ENCODE measurements around the gene BEAN1.
A peak's percentile ranks its signal among the peaks of the same experiment; 100 is the strongest.
"Not testable (repeated sequence)": the region's sequence is repeated elsewhere in the genome, so short reads cannot be mapped to it uniquely, and the experiment has no call there.

BEAN1 gene

DNA sequence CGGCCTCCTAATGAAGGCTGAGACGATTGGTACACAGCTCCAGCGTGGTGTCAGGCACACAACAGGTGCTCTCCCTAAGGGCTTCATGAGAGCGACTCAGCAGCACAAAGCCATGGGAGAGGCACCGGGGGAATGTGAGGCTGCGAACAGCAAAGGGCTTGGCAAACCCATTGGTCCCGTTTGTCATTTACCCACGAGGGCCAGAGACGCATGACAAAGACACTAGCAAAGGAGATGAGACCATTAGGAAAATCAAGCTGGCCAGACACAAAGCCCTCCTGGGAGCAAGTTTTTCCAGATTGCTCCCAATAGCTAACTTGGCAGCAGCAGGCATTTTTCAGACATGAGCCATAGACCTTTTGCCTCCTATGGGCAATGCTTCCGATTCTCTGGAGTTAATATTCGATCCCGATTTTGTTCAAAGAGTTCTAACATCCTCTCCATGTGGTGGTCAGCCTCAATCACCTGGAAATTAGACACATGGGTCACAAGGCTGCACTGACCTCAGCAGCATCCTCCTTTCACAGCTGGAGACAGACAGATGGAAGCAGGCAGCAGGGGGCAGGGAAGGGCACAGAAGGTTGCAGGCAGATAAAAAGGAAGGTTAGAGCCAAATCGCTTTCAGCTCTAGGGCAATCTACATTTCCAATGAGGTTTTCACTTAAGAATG, 84.6 kb downstream of the BEAN1 start:
- Histone ChIP-seq H4K12ac (ENCODE audit: low read depth, low read length) (no peak overlapping the region), H3K23ac (ENCODE audit: low read length) (no peak overlapping the region), H3K4ac (ENCODE audit: low read depth, low read length) (no peak overlapping the region), H3K14ac (ENCODE audit: low read length) (no peak overlapping the region), H3K9ac (ENCODE audit: low read length) (no peak overlapping the region), H3K4me2 (ENCODE audit: low read length) (no peak overlapping the region), H3K36me3 (ENCODE audit: control insufficient read depth in 1 of 2, insufficient read depth in 2 of 2, low read length in 2 of 2) (no peaks in the 10 kb centered on the region), H2BK120ac (ENCODE audit: insufficient read depth, low read length, poor library complexity) (peak overlapping the region; percentile 18), H3K9me3 (ENCODE audit: insufficient read depth, low read depth, low read length) (peaks cover 2% of the 10 kb centered on the region), H2BK5ac (ENCODE audit: low read depth, low read length, poor library complexity) (no peak overlapping the region), H2AK5ac (ENCODE audit: low read length) (peak overlapping the region; percentile 45), H4K91ac (ENCODE audit: low read depth, low read length) (peak overlapping the region; percentile 22), H3K79me2 (ENCODE audit: control insufficient read depth, insufficient read depth, low read length, poor library complexity) (no peaks in the 10 kb centered on the region), H2AFZ (ENCODE audit: insufficient read depth, low read length, poor library complexity) (no peak overlapping the region), H3K27ac (ENCODE audit: low read depth, low read length) (no peak overlapping the region), H3K27me3 (ENCODE audit: insufficient read depth, low read length) (no peaks in the 10 kb centered on the region), H4K8ac (ENCODE audit: low read depth, low read length) (no peak overlapping the region), H3K4me3 (ENCODE audit: low read depth, low read length) (no peak overlapping the region), H2BK12ac (ENCODE audit: low read length) (peak overlapping the region; percentile 42), H3K18ac (ENCODE audit: low read length) (no peak overlapping the region), H3K79me1 (ENCODE audit: low read length) (peaks cover 6% of the 10 kb centered on the region), H3K4me1 (ENCODE audit: control insufficient read depth in 1 of 2, insufficient read depth in 2 of 2, low read length in 2 of 2) (peaks cover 22% of the 10 kb centered on the region in 2 experiments)
- DNase-seq = peak; percentile 95 to 97
- no CpG with 5 or more reads among the region's 13 CpGs for WGBS (ENCODE audit: extremely low coverage, insufficient coverage, insufficient read length)

DNA sequence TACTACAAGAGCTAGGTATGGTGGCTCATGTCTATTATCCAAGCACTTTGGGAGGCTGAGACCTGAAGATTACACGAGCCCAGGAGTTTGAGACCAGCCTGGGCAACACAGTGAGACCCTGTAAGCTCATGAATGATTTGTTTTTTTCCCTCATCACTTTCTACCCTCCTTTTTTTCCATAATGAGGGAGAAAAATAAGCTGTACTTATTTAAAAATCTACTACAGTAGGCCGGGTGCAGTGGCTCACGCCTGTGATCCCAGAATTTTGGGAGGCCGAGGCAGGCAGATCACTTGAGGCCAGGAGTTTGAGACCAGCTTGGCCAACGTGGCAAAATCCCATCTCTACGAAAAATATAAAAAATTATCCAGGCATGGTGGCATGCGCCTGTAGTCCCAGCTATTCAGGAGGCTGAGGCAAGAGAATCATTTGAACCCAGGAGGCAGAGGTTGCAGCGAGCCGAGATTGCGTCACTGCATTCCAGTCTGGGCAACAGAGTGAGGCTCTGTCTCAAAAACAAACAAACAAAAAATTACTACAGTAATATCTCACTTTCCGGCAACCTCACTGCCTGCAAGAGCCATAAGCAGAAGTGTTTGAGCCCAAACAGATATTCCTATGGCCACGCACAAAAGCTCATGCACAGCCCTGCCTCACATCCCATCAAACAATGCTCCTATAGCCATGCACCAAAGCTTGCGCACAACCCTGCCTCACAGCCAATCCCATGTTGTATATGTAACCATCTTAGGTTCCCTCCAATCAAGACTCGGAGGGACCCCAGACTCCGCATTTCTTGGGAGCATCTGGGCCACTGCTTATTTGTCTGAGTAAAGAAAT, 85.4 kb downstream of the BEAN1 start:
- Histone ChIP-seq H3K79me2 (ENCODE audit: control insufficient read depth, insufficient read depth, low read length, poor library complexity) (peaks cover 2% of the 10 kb centered on the region), H2BK12ac (ENCODE audit: low read length) (no peak overlapping the region), H3K18ac (ENCODE audit: low read length) (no peak overlapping the region), H3K4ac (ENCODE audit: low read depth, low read length) (no peak overlapping the region), H4K8ac (ENCODE audit: low read depth, low read length) (no peak overlapping the region), H3K14ac (ENCODE audit: low read length) (no peak overlapping the region), H3K27ac (ENCODE audit: low read depth, low read length) (peak overlapping the region; percentile 36), H3K79me1 (ENCODE audit: low read length) (peaks cover 12% of the 10 kb centered on the region), H3K23ac (ENCODE audit: low read length) (no peak overlapping the region), H4K91ac (ENCODE audit: low read depth, low read length) (peak overlapping the region; percentile 1), H2BK5ac (ENCODE audit: low read depth, low read length, poor library complexity) (no peak overlapping the region), H3K9ac (ENCODE audit: low read length) (no peak overlapping the region), H2AFZ (ENCODE audit: insufficient read depth, low read length, poor library complexity) (no peak overlapping the region), H3K4me3 (ENCODE audit: low read depth, low read length) (no peak overlapping the region), H3K4me1 (ENCODE audit: control insufficient read depth in 1 of 2, insufficient read depth in 2 of 2, low read length in 2 of 2) (peaks cover 27 to 28% of the 10 kb centered on the region in 2 experiments), H3K9me3 (ENCODE audit: insufficient read depth, low read depth, low read length) (peaks cover 2% of the 10 kb centered on the region), H3K36me3 (ENCODE audit: control insufficient read depth in 1 of 2, insufficient read depth in 2 of 2, low read length in 2 of 2) (no peaks in the 10 kb centered on the region), H2BK120ac (ENCODE audit: insufficient read depth, low read length, poor library complexity) (peak overlapping the region; percentile 45), H2AK5ac (ENCODE audit: low read length) (no peak overlapping the region), H4K12ac (ENCODE audit: low read depth, low read length) (no peak overlapping the region), H3K27me3 (ENCODE audit: insufficient read depth, low read length) (no peaks in the 10 kb centered on the region), H3K4me2 (ENCODE audit: low read length) (no peak overlapping the region)
- peak; percentile 73 to 88 for DNase-seq
- no CpG with 5 or more reads among the region's 15 CpGs for WGBS (ENCODE audit: extremely low coverage, insufficient coverage, insufficient read length)

DNA sequence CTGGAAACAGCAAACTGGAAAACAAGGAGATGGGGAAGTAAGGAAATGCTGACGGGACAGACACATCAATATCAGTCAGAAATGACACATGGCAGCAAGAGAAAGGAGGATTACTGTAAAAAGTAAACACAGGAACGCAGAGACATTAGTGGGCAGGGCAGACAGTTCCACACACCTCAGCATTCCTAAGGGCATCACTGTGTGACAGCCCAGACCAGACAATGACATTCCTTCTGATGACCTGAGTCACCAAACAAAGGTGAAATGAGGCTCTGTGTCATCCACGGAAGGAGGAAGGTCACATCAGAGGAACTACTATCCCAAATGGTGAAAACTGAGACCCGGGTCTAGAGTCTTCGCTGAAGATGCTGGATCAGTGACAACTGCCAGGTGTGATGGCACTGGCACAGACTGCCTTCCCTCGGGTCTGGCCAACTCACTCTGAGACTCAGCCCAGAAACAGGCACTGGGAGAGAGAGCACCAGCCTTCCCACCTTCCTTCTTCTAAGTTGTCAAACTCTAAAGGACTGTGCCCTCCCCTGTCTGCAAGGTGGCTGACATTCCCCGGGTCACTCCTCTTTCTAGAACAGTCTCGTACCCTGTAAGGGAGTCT, 86.1 kb downstream of the BEAN1 start:
- H4K91ac ChIP-seq (ENCODE audit: low read depth, low read length) = no peak overlapping the region
- no peak overlapping the region for H2BK5ac ChIP-seq (ENCODE audit: low read depth, low read length, poor library complexity)
- no peak overlapping the region for H2AFZ ChIP-seq (ENCODE audit: insufficient read depth, low read length, poor library complexity)
- H3K4ac ChIP-seq (ENCODE audit: low read depth, low read length) = no peak overlapping the region
- no peak overlapping the region for H2BK12ac ChIP-seq (ENCODE audit: low read length)
- no peaks in the 10 kb centered on the region for H3K36me3 ChIP-seq (ENCODE audit: control insufficient read depth in 1 of 2, insufficient read depth in 2 of 2, low read length in 2 of 2)
- H3K9me3 ChIP-seq (ENCODE audit: insufficient read depth, low read depth, low read length) = peaks cover 2% of the 10 kb centered on the region
- H3K9ac ChIP-seq (ENCODE audit: low read length) = no peak overlapping the region
- H3K4me3 ChIP-seq (ENCODE audit: low read depth, low read length) = no peak overlapping the region
- WGBS (ENCODE audit: extremely low coverage, insufficient coverage, insufficient read length) = no CpG with 5 or more reads among the region's 8 CpGs
- peak overlapping the region; percentile 38 for H2AK5ac ChIP-seq (ENCODE audit: low read length)
- peaks cover 13% of the 10 kb centered on the region for H3K79me1 ChIP-seq (ENCODE audit: low read length)
- peak overlapping the region; percentile 45 for H2BK120ac ChIP-seq (ENCODE audit: insufficient read depth, low read length, poor library complexity)
- H4K8ac ChIP-seq (ENCODE audit: low read depth, low read length) = no peak overlapping the region
- H3K27ac ChIP-seq (ENCODE audit: low read depth, low read length) = no peak overlapping the region
- no peak overlapping the region for H4K12ac ChIP-seq (ENCODE audit: low read depth, low read length)
- no peak overlapping the region for H3K4me2 ChIP-seq (ENCODE audit: low read length)
- peaks cover 30 to 32% of the 10 kb centered on the region in 2 experiments for H3K4me1 ChIP-seq (ENCODE audit: control insufficient read depth in 1 of 2, insufficient read depth in 2 of 2, low read length in 2 of 2)
- H3K14ac ChIP-seq (ENCODE audit: low read length) = no peak overlapping the region
- no peak overlapping the region for H3K18ac ChIP-seq (ENCODE audit: low read length)
- peak; percentile 86 to 95 for DNase-seq
- H3K27me3 ChIP-seq (ENCODE audit: insufficient read depth, low read length) = no peaks in the 10 kb centered on the region
- peaks cover 2% of the 10 kb centered on the region for H3K79me2 ChIP-seq (ENCODE audit: control insufficient read depth, insufficient read depth, low read length, poor library complexity)
- H3K23ac ChIP-seq (ENCODE audit: low read length) = no peak overlapping the region

DNA sequence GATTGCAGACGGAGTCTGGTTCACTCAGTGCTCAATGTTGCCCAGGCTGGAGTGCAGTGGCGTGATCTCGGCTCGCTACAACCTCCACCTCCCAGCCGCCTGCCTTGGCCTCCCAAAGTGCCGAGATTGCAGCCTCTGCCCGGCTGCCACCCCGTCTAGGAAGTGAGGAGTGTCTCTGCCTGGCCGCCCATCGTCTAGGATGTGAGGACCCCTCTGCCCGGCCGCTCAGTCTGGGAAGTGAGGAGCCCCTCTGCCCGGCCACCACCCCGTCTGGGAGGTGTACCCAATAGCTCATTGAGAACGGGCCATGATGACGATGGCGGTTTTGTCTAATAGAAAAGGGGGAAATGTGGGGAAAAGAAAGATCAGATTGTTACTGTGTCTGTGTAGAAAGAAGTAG, 87.3 kb downstream of the BEAN1 start:
- not testable (repeated sequence) for H3K36me3 ChIP-seq (ENCODE audit: control insufficient read depth in 1 of 2, insufficient read depth in 2 of 2, low read length in 2 of 2); H3K4me2 ChIP-seq (ENCODE audit: low read length); H3K14ac ChIP-seq (ENCODE audit: low read length); H3K9ac ChIP-seq (ENCODE audit: low read length); H3K27me3 ChIP-seq (ENCODE audit: insufficient read depth, low read length); H4K12ac ChIP-seq (ENCODE audit: low read depth, low read length); H3K4ac ChIP-seq (ENCODE audit: low read depth, low read length); H3K18ac ChIP-seq (ENCODE audit: low read length); H2AK5ac ChIP-seq (ENCODE audit: low read length); H2BK12ac ChIP-seq (ENCODE audit: low read length); H3K27ac ChIP-seq (ENCODE audit: low read depth, low read length); H3K23ac ChIP-seq (ENCODE audit: low read length); H3K9me3 ChIP-seq (ENCODE audit: insufficient read depth, low read depth, low read length); DNase-seq; H2BK120ac ChIP-seq (ENCODE audit: insufficient read depth, low read length, poor library complexity); H4K8ac ChIP-seq (ENCODE audit: low read depth, low read length); H3K4me3 ChIP-seq (ENCODE audit: low read depth, low read length); H2BK5ac ChIP-seq (ENCODE audit: low read depth, low read length, poor library complexity); H3K79me2 ChIP-seq (ENCODE audit: control insufficient read depth, insufficient read depth, low read length, poor library complexity); H4K91ac ChIP-seq (ENCODE audit: low read depth, low read length); H2AFZ ChIP-seq (ENCODE audit: insufficient read depth, low read length, poor library complexity)
- Histone ChIP-seq H3K4me1 (ENCODE audit: control insufficient read depth in 1 of 2, insufficient read depth in 2 of 2, low read length in 2 of 2) (peaks cover 30 to 31% of the 10 kb centered on the region in 2 experiments), H3K79me1 (ENCODE audit: low read length) (peaks cover 13% of the 10 kb centered on the region)
- WGBS (ENCODE audit: extremely low coverage, insufficient coverage, insufficient read length) = no CpG with 5 or more reads among the region's 17 CpGs
